Liver (tissue), 3 donors: Measurements from ENCODE around the gene ITIH4.

Experiments
- GABPA ChIP-seq, 2 donors: IDR thresholded peaks in 1 of 2; conservative IDR thresholded peaks in 1 of 2; 2 replicates each; pipeline ENCODE4 v1.6.1; 2016; ENCODE audit warnings: antibody characterized with exemption in 2 of 2, mild to moderate bottlenecking in 1 of 2, moderate library complexity in 1 of 2
- RAD21 ChIP-seq, 2 donors: IDR thresholded peaks; 2 replicates each; pipeline ENCODE4 v1.6.1; 2016; ENCODE audit warnings: antibody characterized with exemption in 2 of 2, mild to moderate bottlenecking in 2 of 2
- RXRA ChIP-seq, 2 donors: IDR thresholded peaks; 2 replicates each; pipeline ENCODE4 v1.6.1; 2017 to 2018; ENCODE audit warnings: antibody characterized with exemption in 2 of 2, mild to moderate bottlenecking in 1 of 2
- TAF1 ChIP-seq: conservative IDR thresholded peaks from 2 replicates; pipeline ENCODE4 v1.6.1; 2016; ENCODE audit warnings: antibody characterized with exemption, mild to moderate bottlenecking
- TF ChIP-seq, protein P1 (sequence below): fragments of 150-350 bp; IDR thresholded peaks from 2 replicates; pipeline ENCODE4 v1.5.1; 2017; ENCODE audit warnings: improper control_type of control experiment, low read depth, low read length; ENCODE audit not compliant: missing input control
- TF ChIP-seq, protein P2 (sequence below): IDR thresholded peaks from 2 replicates; pipeline ENCODE4 v1.6.1; 2016; ENCODE audit warnings: antibody characterized with exemption
- TF ChIP-seq, protein P3 (sequence below): IDR thresholded peaks from 2 replicates; pipeline ENCODE4 v1.6.1; 2016; ENCODE audit warnings: antibody characterized with exemption, mild to moderate bottlenecking
- donor health status: healthy.
- donor health status: healthy.

GRCh38 chr3:52779011-52779836 is 51.2 kb downstream of the ITIH4 start:
- TF ChIP-seq TAF1 = no peak
- TF ChIP-seq, protein P1, sequence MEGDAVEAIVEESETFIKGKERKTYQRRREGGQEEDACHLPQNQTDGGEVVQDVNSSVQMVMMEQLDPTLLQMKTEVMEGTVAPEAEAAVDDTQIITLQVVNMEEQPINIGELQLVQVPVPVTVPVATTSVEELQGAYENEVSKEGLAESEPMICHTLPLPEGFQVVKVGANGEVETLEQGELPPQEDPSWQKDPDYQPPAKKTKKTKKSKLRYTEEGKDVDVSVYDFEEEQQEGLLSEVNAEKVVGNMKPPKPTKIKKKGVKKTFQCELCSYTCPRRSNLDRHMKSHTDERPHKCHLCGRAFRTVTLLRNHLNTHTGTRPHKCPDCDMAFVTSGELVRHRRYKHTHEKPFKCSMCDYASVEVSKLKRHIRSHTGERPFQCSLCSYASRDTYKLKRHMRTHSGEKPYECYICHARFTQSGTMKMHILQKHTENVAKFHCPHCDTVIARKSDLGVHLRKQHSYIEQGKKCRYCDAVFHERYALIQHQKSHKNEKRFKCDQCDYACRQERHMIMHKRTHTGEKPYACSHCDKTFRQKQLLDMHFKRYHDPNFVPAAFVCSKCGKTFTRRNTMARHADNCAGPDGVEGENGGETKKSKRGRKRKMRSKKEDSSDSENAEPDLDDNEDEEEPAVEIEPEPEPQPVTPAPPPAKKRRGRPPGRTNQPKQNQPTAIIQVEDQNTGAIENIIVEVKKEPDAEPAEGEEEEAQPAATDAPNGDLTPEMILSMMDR = no peak
- TF ChIP-seq GABPA (IDR thresholded peaks at IDR 0.05 in 1 of 2, conservative IDR thresholded peaks at IDR 0.05 in 1 of 2) = no peak
- TF ChIP-seq RAD21 (IDR thresholded peaks at IDR 0.05) = no peak
- TF ChIP-seq, protein P2, sequence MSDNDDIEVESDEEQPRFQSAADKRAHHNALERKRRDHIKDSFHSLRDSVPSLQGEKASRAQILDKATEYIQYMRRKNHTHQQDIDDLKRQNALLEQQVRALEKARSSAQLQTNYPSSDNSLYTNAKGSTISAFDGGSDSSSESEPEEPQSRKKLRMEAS = no peak
- peak; percentile 25 to 30 for TF ChIP-seq RXRA (IDR thresholded peaks at IDR 0.05)
- TF ChIP-seq, protein P3, sequence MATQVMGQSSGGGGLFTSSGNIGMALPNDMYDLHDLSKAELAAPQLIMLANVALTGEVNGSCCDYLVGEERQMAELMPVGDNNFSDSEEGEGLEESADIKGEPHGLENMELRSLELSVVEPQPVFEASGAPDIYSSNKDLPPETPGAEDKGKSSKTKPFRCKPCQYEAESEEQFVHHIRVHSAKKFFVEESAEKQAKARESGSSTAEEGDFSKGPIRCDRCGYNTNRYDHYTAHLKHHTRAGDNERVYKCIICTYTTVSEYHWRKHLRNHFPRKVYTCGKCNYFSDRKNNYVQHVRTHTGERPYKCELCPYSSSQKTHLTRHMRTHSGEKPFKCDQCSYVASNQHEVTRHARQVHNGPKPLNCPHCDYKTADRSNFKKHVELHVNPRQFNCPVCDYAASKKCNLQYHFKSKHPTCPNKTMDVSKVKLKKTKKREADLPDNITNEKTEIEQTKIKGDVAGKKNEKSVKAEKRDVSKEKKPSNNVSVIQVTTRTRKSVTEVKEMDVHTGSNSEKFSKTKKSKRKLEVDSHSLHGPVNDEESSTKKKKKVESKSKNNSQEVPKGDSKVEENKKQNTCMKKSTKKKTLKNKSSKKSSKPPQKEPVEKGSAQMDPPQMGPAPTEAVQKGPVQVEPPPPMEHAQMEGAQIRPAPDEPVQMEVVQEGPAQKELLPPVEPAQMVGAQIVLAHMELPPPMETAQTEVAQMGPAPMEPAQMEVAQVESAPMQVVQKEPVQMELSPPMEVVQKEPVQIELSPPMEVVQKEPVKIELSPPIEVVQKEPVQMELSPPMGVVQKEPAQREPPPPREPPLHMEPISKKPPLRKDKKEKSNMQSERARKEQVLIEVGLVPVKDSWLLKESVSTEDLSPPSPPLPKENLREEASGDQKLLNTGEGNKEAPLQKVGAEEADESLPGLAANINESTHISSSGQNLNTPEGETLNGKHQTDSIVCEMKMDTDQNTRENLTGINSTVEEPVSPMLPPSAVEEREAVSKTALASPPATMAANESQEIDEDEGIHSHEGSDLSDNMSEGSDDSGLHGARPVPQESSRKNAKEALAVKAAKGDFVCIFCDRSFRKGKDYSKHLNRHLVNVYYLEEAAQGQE = no peak
